Panc1 (cell line): ENCODE results near the gene TGDS.

Experiments
- CTCF ChIP-seq: fragments of 450-650 bp; IDR thresholded peaks from 2 replicates; pipeline ENCODE4 v1.5.1; 2017; ENCODE audit warnings: mild to moderate bottlenecking
- POLR2AphosphoS5 ChIP-seq: IDR thresholded peaks from 2 replicates; pipeline ENCODE4 v1.6.1; 2012; ENCODE audit warnings: mild to moderate bottlenecking, low read depth, low read length, moderate library complexity
- SIN3A ChIP-seq: IDR thresholded peaks from 2 replicates; pipeline ENCODE4 v1.6.1; 2012; ENCODE audit warnings: low read depth, mild to moderate bottlenecking, low read length, moderate library complexity, borderline replicate concordance; ENCODE audit not compliant: insufficient read depth
- TCF7L2 ChIP-seq: IDR thresholded peaks from 2 replicates; pipeline ENCODE4 v1.6.1; 2011; ENCODE audit warnings: mild to moderate bottlenecking, low read depth, low read length, inconsistent platforms
- TF ChIP-seq, protein P1 (sequence below), 2 experiments: IDR thresholded peaks; 2 replicates each; pipeline ENCODE4 v1.6.1; 2011 to 2012; ENCODE audit warnings: low read depth in 2 of 2, control low read depth in 1 of 2, low read length in 1 of 2, mild to moderate bottlenecking in 1 of 2, moderate library complexity in 1 of 2; ENCODE audit not compliant: insufficient read depth in 1 of 2

DNA sequence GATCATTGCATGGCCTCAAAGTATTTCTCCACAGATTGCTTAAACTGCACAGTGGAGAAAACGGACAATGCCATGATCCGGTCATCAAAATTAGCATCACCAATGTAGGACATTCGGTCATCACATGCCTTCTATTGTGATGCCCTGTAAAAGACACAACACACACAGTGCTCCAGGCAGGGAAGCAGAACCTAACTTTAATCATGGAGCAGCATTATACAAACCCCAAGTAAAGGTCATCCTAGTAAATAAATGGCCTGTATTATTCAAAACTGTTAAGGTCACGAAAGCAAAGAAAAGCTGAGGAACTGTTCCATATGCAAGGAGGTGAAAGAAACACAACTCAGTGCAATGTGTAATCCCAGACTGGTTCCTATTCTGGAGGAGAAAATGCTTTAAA is 42.2 kb downstream of the TGDS start:
- no peak for TF ChIP-seq CTCF
- no peak for TF ChIP-seq SIN3A
- TF ChIP-seq, protein P1, sequence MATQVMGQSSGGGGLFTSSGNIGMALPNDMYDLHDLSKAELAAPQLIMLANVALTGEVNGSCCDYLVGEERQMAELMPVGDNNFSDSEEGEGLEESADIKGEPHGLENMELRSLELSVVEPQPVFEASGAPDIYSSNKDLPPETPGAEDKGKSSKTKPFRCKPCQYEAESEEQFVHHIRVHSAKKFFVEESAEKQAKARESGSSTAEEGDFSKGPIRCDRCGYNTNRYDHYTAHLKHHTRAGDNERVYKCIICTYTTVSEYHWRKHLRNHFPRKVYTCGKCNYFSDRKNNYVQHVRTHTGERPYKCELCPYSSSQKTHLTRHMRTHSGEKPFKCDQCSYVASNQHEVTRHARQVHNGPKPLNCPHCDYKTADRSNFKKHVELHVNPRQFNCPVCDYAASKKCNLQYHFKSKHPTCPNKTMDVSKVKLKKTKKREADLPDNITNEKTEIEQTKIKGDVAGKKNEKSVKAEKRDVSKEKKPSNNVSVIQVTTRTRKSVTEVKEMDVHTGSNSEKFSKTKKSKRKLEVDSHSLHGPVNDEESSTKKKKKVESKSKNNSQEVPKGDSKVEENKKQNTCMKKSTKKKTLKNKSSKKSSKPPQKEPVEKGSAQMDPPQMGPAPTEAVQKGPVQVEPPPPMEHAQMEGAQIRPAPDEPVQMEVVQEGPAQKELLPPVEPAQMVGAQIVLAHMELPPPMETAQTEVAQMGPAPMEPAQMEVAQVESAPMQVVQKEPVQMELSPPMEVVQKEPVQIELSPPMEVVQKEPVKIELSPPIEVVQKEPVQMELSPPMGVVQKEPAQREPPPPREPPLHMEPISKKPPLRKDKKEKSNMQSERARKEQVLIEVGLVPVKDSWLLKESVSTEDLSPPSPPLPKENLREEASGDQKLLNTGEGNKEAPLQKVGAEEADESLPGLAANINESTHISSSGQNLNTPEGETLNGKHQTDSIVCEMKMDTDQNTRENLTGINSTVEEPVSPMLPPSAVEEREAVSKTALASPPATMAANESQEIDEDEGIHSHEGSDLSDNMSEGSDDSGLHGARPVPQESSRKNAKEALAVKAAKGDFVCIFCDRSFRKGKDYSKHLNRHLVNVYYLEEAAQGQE (IDR thresholded peaks at IDR 0.05; ENCODE audit: insufficient read depth in 1 of 2, low read depth in 2 of 2, low read length in 1 of 2): no peak
- no peak for TF ChIP-seq POLR2AphosphoS5
- no peak for TF ChIP-seq TCF7L2
